Neural progenitor cell (in vitro differentiated cells): ENCODE measurements around the gene COG7. TPM values are rescaled to one million over a fixed set of nuclear protein-coding genes. Genes with fewer than 3 reads are reported as not detected.
"Not testable (repeated sequence)": the region's sequence is repeated elsewhere in the genome, so short reads cannot be mapped to it uniquely, and the experiment has no call there.

ENCODE experiments used
- DNase-seq: peaks from one replicate; pipeline ENCODE4 v3.0.0-alpha.2; 2016; ENCODE audit warnings: low spot score
- H2AFZ ChIP-seq: fragments of 200-600 bp; sonication (generic); replicated peaks from 2 replicates; pipeline ENCODE4 v1.6.1; 2016; ENCODE audit warnings: antibody characterized with exemption
- H3F3A ChIP-seq: fragments of 200-600 bp; sonication (generic); 2 replicates; pipeline ENCODE4 v1.6.1; 2016; ENCODE audit warnings: antibody characterized with exemption, low read depth
- H3K27ac ChIP-seq: fragments of 200-600 bp; sonication (generic); 2 replicates; pipeline ENCODE4 v1.5.1; 2016; ENCODE audit warnings: mild to moderate bottlenecking
- H3K27me3 ChIP-seq: fragments of 200-600 bp; sonication (generic); 2 replicates; pipeline ENCODE4 v1.6.1; 2016; ENCODE audit warnings: mild to moderate bottlenecking, moderate library complexity
- H3K36me3 ChIP-seq: fragments of 200-600 bp; sonication (generic); 2 replicates; pipeline ENCODE4 v1.5.1; 2016
- H3K4me1 ChIP-seq: fragments of 200-600 bp; sonication (generic); 2 replicates; pipeline ENCODE4 v1.6.1; 2016; ENCODE audit warnings: mixed run types
- H3K4me2 ChIP-seq: fragments of 200-600 bp; sonication (generic); 2 replicates; pipeline ENCODE4 v1.6.1; 2016
- H3K4me3 ChIP-seq: fragments of 200-600 bp; sonication (generic); 2 replicates; pipeline ENCODE4 v1.5.1; 2016
- H3K79me2 ChIP-seq: fragments of 200-600 bp; sonication (generic); 2 replicates; pipeline ENCODE4 v1.6.1; 2016; ENCODE audit warnings: low read depth
- H3K9ac ChIP-seq: fragments of 200-600 bp; sonication (generic); 2 replicates; pipeline ENCODE4 v1.6.1; 2016
- H3K9me3 ChIP-seq: fragments of 200-600 bp; sonication (generic); 2 replicates; pipeline ENCODE4 v1.5.1; 2016; ENCODE audit warnings: low read depth
- H4K20me1 ChIP-seq: fragments of 200-600 bp; sonication (generic); 2 replicates; pipeline ENCODE4 v1.6.1; 2016; ENCODE audit warnings: low read depth
- H3K27ac Mint-ChIP-seq: 3 replicates; pipeline ENCODE4 v1.8.0; 2021; ENCODE audit warnings: mixed read lengths
- H3K27me3 Mint-ChIP-seq: 2 replicates; pipeline ENCODE4 v1.8.0; 2022; ENCODE audit warnings: low read depth, mild to moderate bottlenecking, inconsistent platforms, moderate library complexity, mixed read lengths; ENCODE audit not compliant: insufficient read depth
- H3K36me3 Mint-ChIP-seq: 3 replicates; pipeline ENCODE4 v1.8.0; 2021; ENCODE audit warnings: mixed read lengths
- H3K4me1 Mint-ChIP-seq: 3 replicates; pipeline ENCODE4 v1.8.0; 2021; ENCODE audit warnings: mixed read lengths
- H3K4me3 Mint-ChIP-seq: 3 replicates; pipeline ENCODE4 v1.8.0; 2021; ENCODE audit warnings: mild to moderate bottlenecking, moderate library complexity, mixed read lengths
- H3K9me3 Mint-ChIP-seq: 3 replicates; pipeline ENCODE4 v1.8.0; 2020; ENCODE audit warnings: mixed read lengths
- EZH2 ChIP-seq: fragments of 200-600 bp; sonication (generic); IDR thresholded peaks from 2 replicates; pipeline ENCODE4 v1.6.1; 2017; ENCODE audit warnings: antibody characterized with exemption, mild to moderate bottlenecking, moderate library complexity
- EZH2phosphoT487 ChIP-seq: fragments of 200-600 bp; sonication (generic); IDR thresholded peaks from 2 replicates; pipeline ENCODE4 v1.6.1; 2017; ENCODE audit warnings: antibody characterized with exemption
- total RNA-seq: library from RNA; depleted of rRNA; stranded (reverse); fragments of >200 nt; gene quantifications from 2 replicates; pipeline ENCODE4 v1.2.3, GENCODE V29; 2015; ENCODE audit warnings: low replicate concordance
- TF ChIP-seq, protein P1 (sequence below): fragments of 200-600 bp; sonication (generic); IDR thresholded peaks from 2 replicates; pipeline ENCODE4 v1.5.1; 2017; ENCODE audit warnings: antibody characterized with exemption, mild to moderate bottlenecking

The COG7 gene
- total RNA-seq, 1 donor from 2014 or later, result 21.6 TPM

DNA sequence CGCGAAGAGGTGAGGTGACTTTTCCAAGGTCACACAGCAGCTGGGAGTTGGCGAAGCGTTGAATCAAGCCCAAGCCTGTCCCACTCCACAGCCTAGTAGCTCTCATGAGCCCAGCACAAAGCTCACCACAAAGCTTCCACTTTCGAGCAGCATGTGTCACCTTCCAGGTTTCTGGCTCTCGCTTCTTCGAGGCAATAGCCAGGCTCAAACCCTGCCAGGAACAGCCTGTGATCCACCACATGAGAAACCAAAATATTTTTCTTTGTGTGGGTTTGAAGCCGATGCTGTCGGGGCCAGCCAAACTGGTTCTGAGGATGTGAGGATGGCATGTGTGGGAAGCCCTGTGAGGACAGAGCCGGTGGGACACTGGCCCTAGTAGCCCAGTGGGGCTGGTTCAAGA lies 68.1 kb downstream of the COG7 start:
- no peak overlapping the region for H3K27ac ChIP-seq
- no peak overlapping the region for H3K4me3 ChIP-seq
- no peak for TF ChIP-seq EZH2phosphoT487
- TF ChIP-seq EZH2, result no peak
- TF ChIP-seq, protein P1, sequence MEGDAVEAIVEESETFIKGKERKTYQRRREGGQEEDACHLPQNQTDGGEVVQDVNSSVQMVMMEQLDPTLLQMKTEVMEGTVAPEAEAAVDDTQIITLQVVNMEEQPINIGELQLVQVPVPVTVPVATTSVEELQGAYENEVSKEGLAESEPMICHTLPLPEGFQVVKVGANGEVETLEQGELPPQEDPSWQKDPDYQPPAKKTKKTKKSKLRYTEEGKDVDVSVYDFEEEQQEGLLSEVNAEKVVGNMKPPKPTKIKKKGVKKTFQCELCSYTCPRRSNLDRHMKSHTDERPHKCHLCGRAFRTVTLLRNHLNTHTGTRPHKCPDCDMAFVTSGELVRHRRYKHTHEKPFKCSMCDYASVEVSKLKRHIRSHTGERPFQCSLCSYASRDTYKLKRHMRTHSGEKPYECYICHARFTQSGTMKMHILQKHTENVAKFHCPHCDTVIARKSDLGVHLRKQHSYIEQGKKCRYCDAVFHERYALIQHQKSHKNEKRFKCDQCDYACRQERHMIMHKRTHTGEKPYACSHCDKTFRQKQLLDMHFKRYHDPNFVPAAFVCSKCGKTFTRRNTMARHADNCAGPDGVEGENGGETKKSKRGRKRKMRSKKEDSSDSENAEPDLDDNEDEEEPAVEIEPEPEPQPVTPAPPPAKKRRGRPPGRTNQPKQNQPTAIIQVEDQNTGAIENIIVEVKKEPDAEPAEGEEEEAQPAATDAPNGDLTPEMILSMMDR, result no peak
- no peaks in the 10 kb centered on the region for H3K27me3 ChIP-seq
- no peaks in the 10 kb centered on the region for H3K4me1 ChIP-seq
- DNase-seq, result no peak
- H3K9me3 Mint-ChIP-seq, result no peaks in the 10 kb centered on the region
- H3K36me3 ChIP-seq, result no peaks in the 10 kb centered on the region
- no peak overlapping the region for H3K4me3 Mint-ChIP-seq
- H3K4me1 Mint-ChIP-seq, result no peaks in the 10 kb centered on the region
- H3K9ac ChIP-seq, result no peak overlapping the region
- H3K27ac Mint-ChIP-seq, result no peak overlapping the region
- no peaks in the 10 kb centered on the region for H4K20me1 ChIP-seq
- H3K79me2 ChIP-seq, result no peaks in the 10 kb centered on the region
- no peak overlapping the region for H3K4me2 ChIP-seq
- no peak overlapping the region for H2AFZ ChIP-seq
- H3F3A ChIP-seq, result no peaks in the 10 kb centered on the region
- H3K9me3 ChIP-seq, result no peaks in the 10 kb centered on the region
- peaks cover 3% of the 10 kb centered on the region for H3K27me3 Mint-ChIP-seq
- H3K36me3 Mint-ChIP-seq, result peaks cover 11% of the 10 kb centered on the region

DNA sequence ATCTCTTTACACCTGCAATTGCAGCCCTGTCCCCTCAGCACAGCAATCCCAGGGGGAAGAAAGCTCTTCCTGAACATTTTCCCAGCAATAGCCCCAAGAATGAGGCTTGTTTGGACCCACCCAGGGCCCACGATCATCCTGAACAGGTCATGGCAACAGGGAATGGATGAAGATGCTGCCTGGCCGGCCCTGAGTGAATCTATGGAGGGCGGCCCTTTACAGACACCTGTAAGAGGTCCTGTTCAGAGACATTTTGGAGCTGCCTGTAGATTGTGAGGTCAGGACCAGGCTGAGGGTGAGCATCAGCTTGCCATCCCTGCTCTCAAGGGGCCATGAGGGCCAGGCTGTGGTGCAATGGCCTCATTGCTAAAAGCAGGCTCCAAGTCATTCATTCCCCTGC lies 69.1 kb downstream of the COG7 start:
- Histone ChIP-seq H3K4me3 (no peak overlapping the region), H3K36me3 (no peaks in the 10 kb centered on the region), H3K9ac (no peak overlapping the region), H3K27ac (no peak overlapping the region), H3K27me3 (no peaks in the 10 kb centered on the region), H4K20me1 (no peaks in the 10 kb centered on the region), H3K4me1 (no peaks in the 10 kb centered on the region), H2AFZ (no peak overlapping the region), H3F3A (no peaks in the 10 kb centered on the region), H3K9me3 (no peaks in the 10 kb centered on the region), H3K4me2 (no peak overlapping the region), H3K79me2 (no peaks in the 10 kb centered on the region)
- Mint-ChIP-seq H3K4me1 (peaks cover 4% of the 10 kb centered on the region), H3K27me3 (peaks cover 5% of the 10 kb centered on the region), H3K9me3 (no peaks in the 10 kb centered on the region), H3K27ac (no peak overlapping the region), H3K36me3 (peaks cover 3% of the 10 kb centered on the region), H3K4me3 (no peak overlapping the region)
- no peak for DNase-seq
- TF ChIP-seq EZH2, result no peak
- TF ChIP-seq EZH2phosphoT487, result no peak
- TF ChIP-seq, protein P1, result no peak

- H3K79me2 ChIP-seq, result no peaks in the 10 kb centered on the region
- H3K27me3 ChIP-seq, result no peaks in the 10 kb centered on the region
- no peak for DNase-seq
- TF ChIP-seq EZH2 (no peak), EZH2phosphoT487 (no peak)
- TF ChIP-seq, protein P1, result no peak
- no peak overlapping the region for H3K9ac ChIP-seq
- no peaks in the 10 kb centered on the region for H3K9me3 Mint-ChIP-seq
- H3K36me3 ChIP-seq, result no peaks in the 10 kb centered on the region
- no peak overlapping the region for H3K27ac ChIP-seq
- no peaks in the 10 kb centered on the region for H3K4me1 ChIP-seq
- H3K4me1 Mint-ChIP-seq, result peaks cover 6% of the 10 kb centered on the region
- H3K4me2 ChIP-seq, result no peak overlapping the region
- H4K20me1 ChIP-seq, result no peaks in the 10 kb centered on the region
- H3K36me3 Mint-ChIP-seq, result no peaks in the 10 kb centered on the region
- H3F3A ChIP-seq, result no peaks in the 10 kb centered on the region
- peaks cover 4% of the 10 kb centered on the region for H3K27me3 Mint-ChIP-seq
- H3K4me3 ChIP-seq, result no peak overlapping the region
- H3K9me3 ChIP-seq, result no peaks in the 10 kb centered on the region
- no peak overlapping the region for H3K4me3 Mint-ChIP-seq
- H3K27ac Mint-ChIP-seq, result no peak overlapping the region
- no peak overlapping the region for H2AFZ ChIP-seq
Observed at GRCh38 chr16:23382279-23382678, 70.7 kb downstream of the COG7 start.

GRCh38 chr16:23381702-23382101 lies 71.3 kb downstream of the COG7 start:
- not testable (repeated sequence) for H3F3A ChIP-seq, H2AFZ ChIP-seq, H3K4me2 ChIP-seq, H4K20me1 ChIP-seq, H3K36me3 Mint-ChIP-seq, H3K27me3 Mint-ChIP-seq, H3K4me1 ChIP-seq, H3K27ac Mint-ChIP-seq, H3K79me2 ChIP-seq, H3K9ac ChIP-seq, H3K27me3 ChIP-seq, H3K36me3 ChIP-seq, H3K9me3 Mint-ChIP-seq, DNase-seq, H3K4me1 Mint-ChIP-seq, H3K4me3 Mint-ChIP-seq, H3K27ac ChIP-seq, H3K9me3 ChIP-seq, H3K4me3 ChIP-seq
